Stimulated activated CD8-positive, alpha-beta memory T cell treated with anti-CD3 and anti-CD28 coated beads, Interleukin-7, amount 100 ng/mL, for 48 hours (primary cell): Measurements from ENCODE around the gene CMIP.
"Not testable (repeated sequence)": the region's sequence is repeated elsewhere in the genome, so short reads cannot be mapped to it uniquely, and the experiment has no call there.

Experiments
- DNase-seq, 2 donors: peaks; one replicate each; pipeline ENCODE4 v3.0.0-alpha.2; 2020; ENCODE audit warnings: low read depth in 1 of 2; ENCODE audit errors: extremely low read depth in 1 of 2

CMIP gene

GRCh38 chr16:81575834-81576233 is 131.2 kb downstream of the CMIP start:
- DNase-seq: no peak

- DNase-seq: no peak
Measured at GRCh38 chr16:81576696-81577095, 132.1 kb downstream of the CMIP start.

- not testable (repeated sequence) for DNase-seq
Measured at GRCh38 chr16:81577272-81577671, 132.7 kb downstream of the CMIP start.

- no peak for DNase-seq
Measured at GRCh38 chr16:81578076-81578475, 133.5 kb downstream of the CMIP start.

- no peak for DNase-seq
Measured at GRCh38 chr16:81578636-81579413, 134.2 kb downstream of the CMIP start.

GRCh38 chr16:81581107-81581506 is 136.5 kb downstream of the CMIP start:
- no peak for DNase-seq

GRCh38 chr16:81582655-81583441 is 138.2 kb downstream of the CMIP start:
- no peak for DNase-seq

GRCh38 chr16:81583893-81584631 is 139.5 kb downstream of the CMIP start:
- DNase-seq: no peak

GRCh38 chr16:81585785-81586184 is 141.2 kb downstream of the CMIP start:
- no peak for DNase-seq

GRCh38 chr16:81586417-81586816 is 141.8 kb downstream of the CMIP start:
- DNase-seq: no peak

GRCh38 chr16:81586977-81587625 is 142.5 kb downstream of the CMIP start:
- DNase-seq: no peak

GRCh38 chr16:81587626-81588160 is 143.1 kb downstream of the CMIP start:
- DNase-seq: no peak

GRCh38 chr16:81588326-81589081 is 143.9 kb downstream of the CMIP start:
- DNase-seq: no peak

- DNase-seq: no peak
Measured at GRCh38 chr16:81589975-81590650, 145.5 kb downstream of the CMIP start.

GRCh38 chr16:81590714-81591544 is 146.3 kb downstream of the CMIP start:
- DNase-seq: no peak

GRCh38 chr16:81591545-81591870 is 146.9 kb downstream of the CMIP start:
- DNase-seq: no peak

GRCh38 chr16:81592353-81592866 is 147.8 kb downstream of the CMIP start:
- DNase-seq: no peak

- no peak for DNase-seq
Measured at GRCh38 chr16:81593481-81593880, 148.9 kb downstream of the CMIP start.
